ENCODE measurements around the gene NR3C2. TPM values are rescaled to one million over a fixed set of nuclear protein-coding genes. Genes with fewer than 3 reads are reported as not detected.

Gene NR3C2
- total RNA-seq, 2 experiments from 2014 or later: 5.3 to 5.7 TPM

- DNase-seq (no peak), ATAC-seq (no peak)
- ChIA-PET POLR2A (no interaction called here), CTCF (interaction anchor here (1.4 kb wide), 1 partner anchor 299 kb away, joined by 3 read pairs; no protein-coding TSS in a partner anchor)
- no peaks in the 10 kb centered on the region for H3K36me3 Mint-ChIP-seq (ENCODE audit: low read depth)
- H3K27ac Mint-ChIP-seq: peak overlapping the region; percentile 59
- H3K4me1 Mint-ChIP-seq (ENCODE audit: low read depth): peaks cover 14% of the 10 kb centered on the region
- H3K9me3 Mint-ChIP-seq (ENCODE audit: insufficient read depth): no peaks in the 10 kb centered on the region
- H3K4me3 Mint-ChIP-seq: no peak overlapping the region
- H3K27me3 Mint-ChIP-seq (ENCODE audit: low read depth): no peaks in the 10 kb centered on the region
Measured at GRCh38 chr4:148355442-148356123, 86.6 kb downstream of the NR3C2 start.

- no peaks in the 10 kb centered on the region for H3K27me3 Mint-ChIP-seq (ENCODE audit: low read depth)
- ATAC-seq (no peak), DNase-seq (no peak)
- no peak overlapping the region for H3K4me3 Mint-ChIP-seq
- H3K27ac Mint-ChIP-seq: no peak overlapping the region
- peaks cover 10% of the 10 kb centered on the region for H3K4me1 Mint-ChIP-seq (ENCODE audit: low read depth)
- no peaks in the 10 kb centered on the region for H3K36me3 Mint-ChIP-seq (ENCODE audit: low read depth)
- H3K9me3 Mint-ChIP-seq (ENCODE audit: insufficient read depth): no peaks in the 10 kb centered on the region
- ChIA-PET CTCF (no interaction called here), POLR2A (no interaction called here)
Measured at GRCh38 chr4:148354186-148354585, 88.0 kb downstream of the NR3C2 start.

GRCh38 chr4:148353571-148353970, 88.6 kb downstream of the NR3C2 start:
- ChIA-PET CTCF (no interaction called here), POLR2A (no interaction called here)
- Mint-ChIP-seq H3K9me3 (ENCODE audit: insufficient read depth) (no peaks in the 10 kb centered on the region), H3K27me3 (ENCODE audit: low read depth) (no peaks in the 10 kb centered on the region), H3K27ac (no peak overlapping the region), H3K36me3 (ENCODE audit: low read depth) (no peaks in the 10 kb centered on the region), H3K4me3 (no peak overlapping the region), H3K4me1 (ENCODE audit: low read depth) (peaks cover 10% of the 10 kb centered on the region)
- no peak for DNase-seq
- no peak for ATAC-seq

- Mint-ChIP-seq H3K4me3 (no peak overlapping the region), H3K36me3 (ENCODE audit: low read depth) (no peaks in the 10 kb centered on the region), H3K27me3 (ENCODE audit: low read depth) (no peaks in the 10 kb centered on the region), H3K4me1 (ENCODE audit: low read depth) (no peaks in the 10 kb centered on the region), H3K27ac (no peak overlapping the region), H3K9me3 (ENCODE audit: insufficient read depth) (no peaks in the 10 kb centered on the region)
- ChIA-PET CTCF (no interaction called here), POLR2A (no interaction called here)
- ATAC-seq (no peak), DNase-seq (no peak)
Measured at GRCh38 chr4:148349153-148349552, 93.1 kb downstream of the NR3C2 start.

GRCh38 chr4:148346657-148347056, 95.6 kb downstream of the NR3C2 start:
- Mint-ChIP-seq H3K27me3 (ENCODE audit: low read depth) (no peaks in the 10 kb centered on the region), H3K9me3 (ENCODE audit: insufficient read depth) (no peaks in the 10 kb centered on the region), H3K4me3 (no peak overlapping the region), H3K36me3 (ENCODE audit: low read depth) (no peaks in the 10 kb centered on the region), H3K4me1 (ENCODE audit: low read depth) (no peaks in the 10 kb centered on the region), H3K27ac (no peak overlapping the region)
- DNase-seq (no peak), ATAC-seq (no peak)
- ChIA-PET CTCF (no interaction called here), POLR2A (no interaction called here)

- H3K4me3 Mint-ChIP-seq: no peak overlapping the region
- H3K9me3 Mint-ChIP-seq (ENCODE audit: insufficient read depth): no peaks in the 10 kb centered on the region
Measured at GRCh38 chr4:148345509-148345908, 96.7 kb downstream of the NR3C2 start.

GRCh38 chr4:148344941-148345340, 97.3 kb downstream of the NR3C2 start:
- H3K4me3 Mint-ChIP-seq: no peak overlapping the region
- DNase-seq: no peak

More at GRCh38 chr4:148345509-148345908, 96.7 kb downstream of the NR3C2 start:
- CTCF ChIA-PET: no interaction called here
- DNase-seq: no peak
- POLR2A ChIA-PET: no interaction called here
- Mint-ChIP-seq H3K36me3 (ENCODE audit: low read depth) (no peaks in the 10 kb centered on the region), H3K27ac (no peak overlapping the region), H3K4me1 (ENCODE audit: low read depth) (no peaks in the 10 kb centered on the region), H3K27me3 (ENCODE audit: low read depth) (no peaks in the 10 kb centered on the region)
- ATAC-seq: no peak

GRCh38 chr4:148344352-148344751, 97.9 kb downstream of the NR3C2 start:
- Mint-ChIP-seq H3K27ac (no peak overlapping the region), H3K36me3 (ENCODE audit: low read depth) (no peaks in the 10 kb centered on the region), H3K4me1 (ENCODE audit: low read depth) (no peaks in the 10 kb centered on the region), H3K27me3 (ENCODE audit: low read depth) (no peaks in the 10 kb centered on the region), H3K9me3 (ENCODE audit: insufficient read depth) (peaks cover 3% of the 10 kb centered on the region), H3K4me3 (no peak overlapping the region)
- DNase-seq (no peak), ATAC-seq (no peak)
- ChIA-PET POLR2A (no interaction called here), CTCF (no interaction called here)

More at GRCh38 chr4:148344941-148345340, 97.3 kb downstream of the NR3C2 start:
- POLR2A ChIA-PET: no interaction called here
- no peaks in the 10 kb centered on the region for H3K27me3 Mint-ChIP-seq (ENCODE audit: low read depth)
- CTCF ChIA-PET: no interaction called here
- no peak overlapping the region for H3K27ac Mint-ChIP-seq
- H3K36me3 Mint-ChIP-seq (ENCODE audit: low read depth): no peaks in the 10 kb centered on the region
- H3K4me1 Mint-ChIP-seq (ENCODE audit: low read depth): no peaks in the 10 kb centered on the region
- no peaks in the 10 kb centered on the region for H3K9me3 Mint-ChIP-seq (ENCODE audit: insufficient read depth)
- ATAC-seq: no peak

GRCh38 chr4:148341980-148342800, 100.0 kb downstream of the NR3C2 start:
- DNase-seq (no peak), ATAC-seq (no peak)
- ChIA-PET POLR2A (no interaction called here), CTCF (no interaction called here)
- Mint-ChIP-seq H3K36me3 (ENCODE audit: low read depth) (no peaks in the 10 kb centered on the region), H3K9me3 (ENCODE audit: insufficient read depth) (peaks cover 5% of the 10 kb centered on the region), H3K27ac (no peak overlapping the region), H3K4me3 (no peak overlapping the region), H3K4me1 (ENCODE audit: low read depth) (no peaks in the 10 kb centered on the region), H3K27me3 (ENCODE audit: low read depth) (no peaks in the 10 kb centered on the region)

GRCh38 chr4:148335133-148335532, 107.1 kb downstream of the NR3C2 start:
- Mint-ChIP-seq H3K4me1 (ENCODE audit: low read depth) (no peaks in the 10 kb centered on the region), H3K27ac (no peak overlapping the region), H3K9me3 (ENCODE audit: insufficient read depth) (peaks cover 5% of the 10 kb centered on the region), H3K4me3 (no peak overlapping the region), H3K27me3 (ENCODE audit: low read depth) (no peaks in the 10 kb centered on the region), H3K36me3 (ENCODE audit: low read depth) (no peaks in the 10 kb centered on the region)
- ATAC-seq (no peak), DNase-seq (no peak)
- CTCF ChIA-PET: no interaction called here
- POLR2A ChIA-PET: no interaction called here

- no peak overlapping the region for H3K4me3 Mint-ChIP-seq
- CTCF ChIA-PET: no interaction called here
- POLR2A ChIA-PET: no interaction called here
Measured at GRCh38 chr4:148333265-148333664, 108.9 kb downstream of the NR3C2 start.

GRCh38 chr4:148332486-148332885, 109.7 kb downstream of the NR3C2 start:
- ChIA-PET CTCF (no interaction called here), POLR2A (no interaction called here)
- H3K4me3 Mint-ChIP-seq: no peak overlapping the region
- DNase-seq (no peak), ATAC-seq (no peak)
- no peaks in the 10 kb centered on the region for H3K4me1 Mint-ChIP-seq (ENCODE audit: low read depth)
- no peaks in the 10 kb centered on the region for H3K9me3 Mint-ChIP-seq (ENCODE audit: insufficient read depth)
- H3K27ac Mint-ChIP-seq: no peak overlapping the region
- H3K36me3 Mint-ChIP-seq (ENCODE audit: low read depth): no peaks in the 10 kb centered on the region
- H3K27me3 Mint-ChIP-seq (ENCODE audit: low read depth): no peaks in the 10 kb centered on the region

More at GRCh38 chr4:148333265-148333664, 108.9 kb downstream of the NR3C2 start:
- Mint-ChIP-seq H3K9me3 (ENCODE audit: insufficient read depth) (no peaks in the 10 kb centered on the region), H3K36me3 (ENCODE audit: low read depth) (no peaks in the 10 kb centered on the region), H3K27me3 (ENCODE audit: low read depth) (no peaks in the 10 kb centered on the region), H3K4me1 (ENCODE audit: low read depth) (no peaks in the 10 kb centered on the region), H3K27ac (no peak overlapping the region)
- DNase-seq: no peak
- ATAC-seq: no peak

All from activated CD8-positive, alpha-beta T cell treated with anti-CD3 and anti-CD28 coated beads, Interleukin-2, amount 10 ng/mL, durations not matched to agents 7 days and 5 days (primary cell).